ENCODE data around the gene RNF180. TPM values are rescaled to one million over a fixed set of nuclear protein-coding genes. Genes with fewer than 3 reads are reported as not detected.

The RNF180 gene
- total and polyA plus RNA-seq, 2 of the 8 experiments (the other 6 are each of a cell fraction or from before 2014, with no cell fraction given): 0.39 to 2.3 TPM

- Histone ChIP-seq H3K4ac (replicated peaks; ENCODE audit: insufficient read length, low read depth, low read length) (no peak overlapping the region), H4K20me1 (replicated peaks in 1 of 2; ENCODE audit: control insufficient read depth in 1 of 2, insufficient read depth in 2 of 2, low read length in 2 of 2) (no peaks in the 10 kb centered on the region), H3K23me2 (ENCODE audit: low read depth, low read length) (no peaks in the 10 kb centered on the region), H3K23ac (ENCODE audit: insufficient read length) (no peak overlapping the region), H3K4me1 (replicated peaks in 1 of 4; ENCODE audit: control insufficient read depth in 3 of 4, insufficient read depth in 4 of 4, low read length in 3 of 4) (no peaks in the 10 kb centered on the region), H2BK20ac (ENCODE audit: low read length) (no peak overlapping the region), H3K27ac (ENCODE audit: low read depth, low read length) (no peak overlapping the region), H2BK15ac (ENCODE audit: low read length) (no peak overlapping the region), H3K18ac (ENCODE audit: extremely low read depth, low read length) (no peak overlapping the region), H3K79me2 (ENCODE audit: control insufficient read depth in 1 of 2, insufficient read depth in 2 of 2, low read length in 2 of 2) (no peaks in the 10 kb centered on the region), H3K4me3 (ENCODE audit: extremely low read depth in 1 of 4, insufficient read depth in 2 of 4, low read depth in 3 of 4, low read length in 4 of 4) (no peak overlapping the region), H3K27me3 (replicated peaks in 1 of 4; ENCODE audit: control insufficient read depth in 3 of 4, extremely low read depth in 1 of 4, insufficient read depth in 3 of 4, low read length in 3 of 4) (peaks cover 0 to 1% (median 0%) of the 10 kb centered on the region in 4 experiments; a peak in 1 of 7 replicates), H2AFZ (ENCODE audit: low read length) (no peak overlapping the region), H3K9me3 (ENCODE audit: insufficient read depth in 2 of 2, low read depth in 1 of 2, low read length in 1 of 2) (no peaks in the 10 kb centered on the region), H3K14ac (ENCODE audit: insufficient read length) (no peak overlapping the region), H3K9ac (replicated peaks in 1 of 4; ENCODE audit: extremely low read depth in 1 of 4, low read depth in 3 of 4, low read length in 3 of 4) (no peak overlapping the region), H2BK120ac (replicated peaks; ENCODE audit: low read depth, low read length) (no peak overlapping the region), H3K79me1 (ENCODE audit: low read depth, low read length) (no peaks in the 10 kb centered on the region), H3K56ac (replicated peaks; ENCODE audit: insufficient read length, low read depth, low read length) (no peak overlapping the region), H3K4me2 (ENCODE audit: insufficient read depth in 1 of 2, low read depth in 2 of 2, low read length in 2 of 2) (no peak overlapping the region), H4K5ac (ENCODE audit: insufficient read length, low read depth, low read length) (no peak overlapping the region), H2BK5ac (ENCODE audit: low read depth, low read length) (no peak overlapping the region), H4K8ac (ENCODE audit: extremely low read depth, insufficient read depth, low read length) (no peak overlapping the region), H3K36me3 (ENCODE audit: control insufficient read depth in 2 of 4, insufficient read depth in 4 of 4, low read length in 3 of 4) (no peaks in the 10 kb centered on the region), H4K91ac (replicated peaks; ENCODE audit: insufficient read length, low read length) (no peak overlapping the region), H2AK5ac (ENCODE audit: low read depth, low read length) (no peak overlapping the region), H2BK12ac (ENCODE audit: low read depth, low read length) (no peak overlapping the region)
- DNase-seq (ENCODE audit: low read depth in 1 of 2, low spot score in 2 of 2): no peak
- ChIA-PET POLR2A (ENCODE audit: partially characterized antibody) (no interaction called here), CTCF (ENCODE audit: partially characterized antibody) (interaction anchor here (0.6 kb wide), 1 partner anchor 1387 kb away, joined by 3 read pairs; no protein-coding TSS in a partner anchor)
- TF ChIP-seq BACH1 (IDR thresholded peaks at IDR 0.05; ENCODE audit: low read length) (no peak), CBX5 (IDR thresholded peaks at IDR 0.05; ENCODE audit: low read depth, low read length) (no peak), POU5F1 (IDR thresholded peaks at IDR 0.05; ENCODE audit: low read depth, low read length) (no peak), KDM4A (IDR thresholded peaks at IDR 0.05; ENCODE audit: low read depth, low read length, severe bottlenecking) (no peak), CREB1 (IDR thresholded peaks at IDR 0.05) (no peak), ASH2L (IDR thresholded peaks at IDR 0.05; ENCODE audit: low read length) (no peak), TCF12 (IDR thresholded peaks at IDR 0.05; ENCODE audit: low read depth, low read length) (no peak), ATF2 (IDR thresholded peaks at IDR 0.05; ENCODE audit: low read length) (no peak), SIX5 (IDR thresholded peaks at IDR 0.05; ENCODE audit: low read depth, low read length) (no peak), EGR1 (IDR thresholded peaks at IDR 0.05; ENCODE audit: borderline replicate concordance, low read depth, low read length) (no peak), SUZ12 (IDR thresholded peaks at IDR 0.05; ENCODE audit: low read length) (no peak), CTBP2 (IDR thresholded peaks at IDR 0.05; ENCODE audit: borderline replicate concordance, insufficient read depth, insufficient read length, low read length) (no peak), EP300 (IDR thresholded peaks at IDR 0.05; ENCODE audit: borderline replicate concordance in 1 of 2, low read depth in 2 of 2, low read length in 2 of 2) (no peak), BRCA1 (IDR thresholded peaks at IDR 0.05; ENCODE audit: low read depth, low read length) (no peak)
- 81% methylated on average over 1 of the region's 1 CpG; no CpG with 5 or more reads in 1 of the 2 experiments for WGBS, 2 experiments (ENCODE audit: extremely low coverage in 1 of 2, insufficient coverage in 1 of 2, insufficient read length in 1 of 2, insufficient replicate concordance in 2 of 2, low coverage in 1 of 2, low lambda C conversion rate in 2 of 2, missing lambda C conversion rate in 1 of 2)
- FAIRE-seq: no peak
Observed at GRCh38 chr5:64125521-64125920, 40.1 kb upstream of the RNF180 start.
